Liver (tissue), 9 donors: ENCODE results near the gene FKBP14. TPM values are rescaled to one million over a fixed set of nuclear protein-coding genes. Genes with fewer than 3 reads are reported as not detected.

Source experiments
- DNase-seq: peaks from one replicate; pipeline ENCODE4 v3.0.0-alpha.2; 2017; ENCODE audit warnings: low spot score
- H3K27ac ChIP-seq, 2 donors: one replicate each; pipeline ENCODE4 v1.7.0; 2013; ENCODE audit warnings: inconsistent platforms in 2 of 2, low read length in 2 of 2, control low read depth in 1 of 2, low read depth in 1 of 2, mild to moderate bottlenecking in 1 of 2
- H3K27me3 ChIP-seq, 4 donors: one replicate each; pipeline versions ENCODE4 v1.6.1 to v1.7.0; 2013; ENCODE audit warnings: low read length in 3 of 4, inconsistent platforms in 1 of 4, mild to moderate bottlenecking in 1 of 4, moderate library complexity in 1 of 4; ENCODE audit not compliant: control insufficient read depth in 4 of 4, insufficient read depth in 4 of 4
- H3K36me3 ChIP-seq, 4 donors: one replicate each; pipeline versions ENCODE4 v1.6.1 to v1.7.0; 2013; ENCODE audit warnings: low read length in 3 of 4, mild to moderate bottlenecking in 3 of 4, low read depth in 1 of 4, moderate library complexity in 1 of 4; ENCODE audit not compliant: control insufficient read depth in 4 of 4, insufficient read depth in 3 of 4
- H3K4me1 ChIP-seq, 4 donors: one replicate each; pipeline versions ENCODE4 v1.6.1 to v1.7.0; 2013; ENCODE audit warnings: low read length in 3 of 4, mild to moderate bottlenecking in 3 of 4, moderate library complexity in 1 of 4; ENCODE audit not compliant: control insufficient read depth in 4 of 4, insufficient read depth in 4 of 4
- H3K4me3 ChIP-seq, 3 donors: one replicate each; pipeline versions ENCODE4 v1.6.1 to v1.7.0; 2013; ENCODE audit warnings: low read length in 3 of 3, control low read depth in 1 of 3, low read depth in 1 of 3, mild to moderate bottlenecking in 1 of 3
- H3K9ac ChIP-seq, 2 donors: one replicate each; pipeline ENCODE4 v1.7.0; 2013; ENCODE audit warnings: low read length in 2 of 2, mild to moderate bottlenecking in 2 of 2, moderate library complexity in 2 of 2, control low read depth in 1 of 2, low read depth in 1 of 2
- H3K9me3 ChIP-seq, 4 donors: one replicate each; pipeline versions ENCODE4 v1.6.1 to v1.7.0; 2013; ENCODE audit warnings: low read length in 3 of 4; ENCODE audit not compliant: control insufficient read depth in 4 of 4
- EGR1 ChIP-seq, 2 donors: IDR thresholded peaks; 2 replicates each; pipeline ENCODE4 v1.6.1; 2016 to 2018; ENCODE audit warnings: antibody characterized with exemption in 2 of 2, low read depth in 2 of 2
- FOXA1 ChIP-seq: IDR thresholded peaks from 2 replicates; pipeline ENCODE4 v1.6.1; 2016; ENCODE audit warnings: antibody characterized with exemption
- GABPA ChIP-seq, 2 donors: IDR thresholded peaks in 1 of 2; conservative IDR thresholded peaks in 1 of 2; 2 replicates each; pipeline ENCODE4 v1.6.1; 2016; ENCODE audit warnings: antibody characterized with exemption in 2 of 2, mild to moderate bottlenecking in 1 of 2, moderate library complexity in 1 of 2
- HNF4A ChIP-seq, 2 donors: conservative IDR thresholded peaks; 2 replicates each; pipeline ENCODE4 v1.6.1; 2016; ENCODE audit warnings: antibody characterized with exemption in 2 of 2, mild to moderate bottlenecking in 2 of 2
- HNF4G ChIP-seq: IDR thresholded peaks from 2 replicates; pipeline ENCODE4 v1.6.1; 2016; ENCODE audit warnings: antibody characterized with exemption
- JUND ChIP-seq, 2 donors: IDR thresholded peaks; 2 replicates each; pipeline ENCODE4 v1.6.1; 2016; ENCODE audit warnings: antibody characterized with exemption in 2 of 2
- MAX ChIP-seq: IDR thresholded peaks from 2 replicates; pipeline ENCODE4 v1.6.1; 2016; ENCODE audit warnings: antibody characterized with exemption
- NR2F2 ChIP-seq: IDR thresholded peaks from 2 replicates; pipeline ENCODE4 v1.6.1; 2016; ENCODE audit warnings: antibody characterized with exemption
- REST ChIP-seq: IDR thresholded peaks from 2 replicates; pipeline ENCODE4 v1.6.1; 2016; ENCODE audit warnings: antibody characterized with exemption, mild to moderate bottlenecking
- TAF1 ChIP-seq: conservative IDR thresholded peaks from 2 replicates; pipeline ENCODE4 v1.6.1; 2016; ENCODE audit warnings: antibody characterized with exemption, mild to moderate bottlenecking
- YY1 ChIP-seq: IDR thresholded peaks from 2 replicates; pipeline ENCODE4 v1.6.1; 2016; ENCODE audit warnings: antibody characterized with exemption, mild to moderate bottlenecking
- WGBS: extraction: QIAGEN DNeasy Blood & Tissue Kit; methylation state at CpG from one replicate; pipeline ENCODE4 v1.1.7; 2013; 5-methylcytosine and 5-hydroxymethylcytosine counted together
- polyA plus RNA-seq, 2 donors: library from polyadenylated mRNA; stranded (reverse) in 1 of 2; unstranded in 1 of 2; fragments of 200-250 nt in 1 of 2; fragments of >200 nt in 1 of 2; fragmentation: Nextera tagmentation in 1 of 2; extraction: Ambion mirVana in 1 of 2; gene quantifications; one replicate each; pipeline versions ENCODE4 v1.2.1 to v1.2.3, GENCODE V29; 2013 to 2015
- total RNA-seq, 2 donors: library from RNA; depleted of rRNA; stranded (reverse); fragments of >200 nt; gene quantifications; one replicate each; pipeline ENCODE4 v1.2.3, GENCODE V29; 2014
- TF ChIP-seq, protein P1 (sequence below): IDR thresholded peaks from 2 replicates; pipeline ENCODE4 v1.6.1; 2016; ENCODE audit warnings: antibody characterized with exemption
- TF ChIP-seq, protein P2 (sequence below): IDR thresholded peaks from 2 replicates; pipeline ENCODE4 v1.6.1; 2016; ENCODE audit warnings: antibody characterized with exemption
- donor health status: healthy.
- donor health status: healthy.
- donor health status: healthy.
- donor health status: healthy.
- donor health status: healthy.

The FKBP14 gene
- total and polyA plus RNA-seq, 4 donors: 2.6 to 6.1 (median 3.5) TPM

GRCh38 chr7:30068117-30068516, 41.6 kb upstream of the FKBP14 start:
- Histone ChIP-seq H3K4me3 (no peak overlapping the region), H3K36me3 (peaks cover 0 to 5% (median 2%) of the 10 kb centered on the region in 4 donors)
- DNase-seq: no peak

GRCh38 chr7:30066687-30067086, 40.2 kb upstream of the FKBP14 start:
- WGBS: 100% methylated on average over 1 of the region's 1 CpG
- H3K9me3 ChIP-seq: no peaks in the 10 kb centered on the region
- H3K27me3 ChIP-seq: no peaks in the 10 kb centered on the region
- DNase-seq: no peak
- no peak overlapping the region for H3K27ac ChIP-seq
- no peak overlapping the region for H3K4me3 ChIP-seq
- H3K4me1 ChIP-seq: no peaks in the 10 kb centered on the region
- no peak overlapping the region for H3K9ac ChIP-seq
- peaks cover 0 to 5% (median 3%) of the 10 kb centered on the region in 4 donors for H3K36me3 ChIP-seq
- TF ChIP-seq, protein P1, sequence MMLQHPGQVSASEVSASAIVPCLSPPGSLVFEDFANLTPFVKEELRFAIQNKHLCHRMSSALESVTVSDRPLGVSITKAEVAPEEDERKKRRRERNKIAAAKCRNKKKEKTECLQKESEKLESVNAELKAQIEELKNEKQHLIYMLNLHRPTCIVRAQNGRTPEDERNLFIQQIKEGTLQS: no peak

More at GRCh38 chr7:30068117-30068516, 41.6 kb upstream of the FKBP14 start:
- Histone ChIP-seq H3K9me3 (no peaks in the 10 kb centered on the region), H3K27me3 (no peaks in the 10 kb centered on the region), H3K27ac (no peak overlapping the region), H3K4me1 (no peaks in the 10 kb centered on the region), H3K9ac (no peak overlapping the region)
- TF ChIP-seq, protein P2, sequence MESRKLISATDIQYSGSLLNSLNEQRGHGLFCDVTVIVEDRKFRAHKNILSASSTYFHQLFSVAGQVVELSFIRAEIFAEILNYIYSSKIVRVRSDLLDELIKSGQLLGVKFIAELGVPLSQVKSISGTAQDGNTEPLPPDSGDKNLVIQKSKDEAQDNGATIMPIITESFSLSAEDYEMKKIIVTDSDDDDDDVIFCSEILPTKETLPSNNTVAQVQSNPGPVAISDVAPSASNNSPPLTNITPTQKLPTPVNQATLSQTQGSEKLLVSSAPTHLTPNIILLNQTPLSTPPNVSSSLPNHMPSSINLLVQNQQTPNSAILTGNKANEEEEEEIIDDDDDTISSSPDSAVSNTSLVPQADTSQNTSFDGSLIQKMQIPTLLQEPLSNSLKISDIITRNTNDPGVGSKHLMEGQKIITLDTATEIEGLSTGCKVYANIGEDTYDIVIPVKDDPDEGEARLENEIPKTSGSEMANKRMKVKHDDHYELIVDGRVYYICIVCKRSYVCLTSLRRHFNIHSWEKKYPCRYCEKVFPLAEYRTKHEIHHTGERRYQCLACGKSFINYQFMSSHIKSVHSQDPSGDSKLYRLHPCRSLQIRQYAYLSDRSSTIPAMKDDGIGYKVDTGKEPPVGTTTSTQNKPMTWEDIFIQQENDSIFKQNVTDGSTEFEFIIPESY: no peak
- TF ChIP-seq GABPA (IDR thresholded peaks at IDR 0.05 in 1 of 2, conservative IDR thresholded peaks at IDR 0.05 in 1 of 2) (no peak), EGR1 (IDR thresholded peaks at IDR 0.05; ENCODE audit: low read depth in 2 of 2) (no peak), REST (no peak), FOXA1 (no peak), YY1 (no peak), NR2F2 (no peak), JUND (IDR thresholded peaks at IDR 0.05) (no peak), HNF4G (no peak)
- TF ChIP-seq, protein P1: no peak

DNA sequence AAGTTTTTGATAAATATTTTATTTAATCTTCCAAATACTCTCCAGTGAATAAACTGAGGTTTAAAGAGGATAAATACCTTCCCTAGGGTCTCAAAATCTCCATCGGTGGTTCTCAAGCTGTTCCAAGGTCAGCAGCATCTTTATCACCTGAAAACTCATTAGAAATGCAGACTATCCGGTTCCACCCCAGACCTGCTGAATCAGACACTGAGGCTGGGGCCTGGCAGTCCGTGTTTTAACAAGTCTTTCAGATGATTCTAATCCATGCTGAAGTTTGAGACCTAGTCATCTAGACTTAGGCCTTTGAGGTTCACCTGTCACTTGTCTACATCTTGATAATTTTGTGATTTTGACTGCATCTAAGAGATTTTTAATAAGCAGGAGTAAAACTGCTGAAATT, 39.2 kb upstream of the FKBP14 start:
- H3K9ac ChIP-seq: no peak overlapping the region
- 90% methylated on average over 3 of the region's 3 CpGs for WGBS
- H3K36me3 ChIP-seq: peaks cover 0 to 5% (median 2%) of the 10 kb centered on the region in 4 donors
- TF ChIP-seq TAF1: no peak
- TF ChIP-seq MAX: no peak
- no peak for TF ChIP-seq NR2F2
- TF ChIP-seq HNF4G: no peak
- TF ChIP-seq FOXA1: no peak
- TF ChIP-seq, protein P2: no peak
- no peak for TF ChIP-seq REST
- TF ChIP-seq HNF4A (conservative IDR thresholded peaks at IDR 0.05): no peak
- no peak for TF ChIP-seq YY1
- TF ChIP-seq, protein P1: no peak

More for the DNA sequence above, 39.2 kb upstream of the FKBP14 start:
- no peak for DNase-seq
- Histone ChIP-seq H3K27me3 (no peaks in the 10 kb centered on the region), H3K4me1 (no peaks in the 10 kb centered on the region), H3K4me3 (no peak overlapping the region), H3K27ac (no peak overlapping the region), H3K9me3 (no peaks in the 10 kb centered on the region)
